Limb (tissue), 2 donors: Measurements from ENCODE around the gene GAA.

ENCODE experiments used
- DNase-seq, 2 donors: peaks; one replicate each; pipeline ENCODE4 v3.0.0-alpha.2; 2016; ENCODE audit errors: extremely low spot score in 2 of 2

The GAA gene

GRCh38 chr17:80116921-80117380, 15.6 kb downstream of the GAA start:
- no peak for DNase-seq

- DNase-seq = no peak
Measured at GRCh38 chr17:80117491-80118401, 16.4 kb downstream of the GAA start.

GRCh38 chr17:80118601-80119270, 17.4 kb downstream of the GAA start:
- DNase-seq = no peak

- no peak for DNase-seq
Measured at GRCh38 chr17:80119271-80119791, 17.9 kb downstream of the GAA start.

GRCh38 chr17:80119839-80120238, 18.5 kb downstream of the GAA start:
- DNase-seq = no peak

- DNase-seq = no peak
Measured at GRCh38 chr17:80122026-80122575, 20.7 kb downstream of the GAA start.

GRCh38 chr17:80122926-80123505, 21.6 kb downstream of the GAA start:
- DNase-seq = no peak

GRCh38 chr17:80123791-80124190, 22.4 kb downstream of the GAA start:
- DNase-seq = no peak

GRCh38 chr17:80124351-80124981, 23.1 kb downstream of the GAA start:
- DNase-seq = no peak

GRCh38 chr17:80125656-80126448, 24.5 kb downstream of the GAA start:
- no peak for DNase-seq

GRCh38 chr17:80126449-80126715, 25.0 kb downstream of the GAA start:
- no peak for DNase-seq

GRCh38 chr17:80129006-80129565, 27.7 kb downstream of the GAA start:
- DNase-seq = no peak

GRCh38 chr17:80130992-80131391, 29.6 kb downstream of the GAA start:
- DNase-seq = no peak

GRCh38 chr17:80132906-80133625, 31.7 kb downstream of the GAA start:
- DNase-seq = no peak

GRCh38 chr17:80133626-80133970, 32.2 kb downstream of the GAA start:
- no peak for DNase-seq

GRCh38 chr17:80137131-80137530, 35.8 kb downstream of the GAA start:
- DNase-seq = no peak

- DNase-seq = no peak
Measured at GRCh38 chr17:80138856-80139426, 37.6 kb downstream of the GAA start.

- DNase-seq = no peak
Measured at GRCh38 chr17:80141463-80142165, 40.2 kb downstream of the GAA start.

GRCh38 chr17:80142929-80143328, 41.5 kb downstream of the GAA start:
- DNase-seq = no peak
